Measurements from ENCODE around the gene UBE2U.
"Not testable (repeated sequence)": the region's sequence is repeated elsewhere in the genome, so short reads cannot be mapped to it uniquely, and the experiment has no call there.

Gene UBE2U

GRCh38 chr1:64194168-64195080 lies 9.0 kb upstream of the UBE2U start:
- no peak for DNase-seq

GRCh38 chr1:64195081-64195395 lies 8.4 kb upstream of the UBE2U start:
- DNase-seq: peak; percentile 48

GRCh38 chr1:64196074-64196870 lies 7.2 kb upstream of the UBE2U start:
- no peak for DNase-seq

- no peak for DNase-seq
These were observed 6.3 kb upstream of the UBE2U start for GRCh38 chr1:64197076-64197475.

- no peak for DNase-seq
These were observed 4.3 kb upstream of the UBE2U start for GRCh38 chr1:64199154-64199553.

GRCh38 chr1:64200064-64200463 lies 3.4 kb upstream of the UBE2U start:
- no peak for DNase-seq

- DNase-seq: no peak
These were observed 5.8 kb downstream of the UBE2U start for GRCh38 chr1:64209221-64209620.

GRCh38 chr1:64212031-64212430 lies 8.6 kb downstream of the UBE2U start:
- no peak for DNase-seq

GRCh38 chr1:64215576-64215975 lies 12.2 kb downstream of the UBE2U start:
- DNase-seq: peak; percentile 52

GRCh38 chr1:64220241-64220640 lies 16.8 kb downstream of the UBE2U start:
- DNase-seq: no peak

- DNase-seq: no peak
These were observed 20.1 kb downstream of the UBE2U start for GRCh38 chr1:64223329-64224151.

- not testable (repeated sequence) for DNase-seq
These were observed 20.8 kb downstream of the UBE2U start for GRCh38 chr1:64224236-64224635.

GRCh38 chr1:64228167-64228957 lies 24.9 kb downstream of the UBE2U start:
- DNase-seq: no peak

- no peak for DNase-seq
These were observed 25.9 kb downstream of the UBE2U start for GRCh38 chr1:64229307-64229706.

- DNase-seq: peak; percentile 39
These were observed 27.7 kb downstream of the UBE2U start for GRCh38 chr1:64231153-64231552.

- DNase-seq: no peak
These were observed 28.2 kb downstream of the UBE2U start for GRCh38 chr1:64231654-64232053.

- DNase-seq: no peak
These were observed 31.3 kb downstream of the UBE2U start for GRCh38 chr1:64234714-64235113.

- DNase-seq: no peak
These were observed 31.8 kb downstream of the UBE2U start for GRCh38 chr1:64235181-64235580.

GRCh38 chr1:64235910-64236309 lies 32.5 kb downstream of the UBE2U start:
- no peak for DNase-seq

GRCh38 chr1:64236541-64236954 lies 33.1 kb downstream of the UBE2U start:
- no peak for DNase-seq

GRCh38 chr1:64239519-64239918 lies 36.1 kb downstream of the UBE2U start:
- DNase-seq: not testable (repeated sequence)

- no peak for DNase-seq
These were observed 36.8 kb downstream of the UBE2U start for GRCh38 chr1:64240206-64240605.
